HepG2 (cell line): ENCODE results near the gene POLD3. TPM values are rescaled to one million over a fixed set of nuclear protein-coding genes. Genes with fewer than 3 reads are reported as not detected.

Experiments used
- ATAC-seq: fragments of 200-7000 bp; cut with Tn5 transposase; 3 replicates; pipeline ENCODE4 v1.9.1; 2020; ENCODE audit warnings: mild to moderate bottlenecking, moderate library complexity
- BruUV-seq: library from RNA; stranded (reverse); fragments of 400-500 nt; replicated peaks from 2 replicates; lab custom pipeline; 2021; lab: Mats Ljungman, UMichigan
- CTCF ChIA-PET: fragments of 300-600 bp; formaldehyde crosslinking; extraction: SDS; loops from one replicate; lab custom pipeline; 2021; ENCODE audit warnings: low total read pairs, inconsistent platforms, low intra/inter-chr PET ratio; lab: Yijun Ruan, JAX
- POLR2A ChIA-PET: fragments of 350-600 bp; sonication (Branson Sonifier 250); formaldehyde crosslinking; loops from one replicate; lab custom pipeline; 2020; ENCODE audit warnings: antibody characterized with exemption, inconsistent platforms; lab: Yijun Ruan, JAX
- DNase-seq: peaks from one replicate; pipeline ENCODE4 v3.0.0-alpha.2; 2015; ENCODE audit warnings: low spot score
- FAIRE-seq: peaks from 3 replicates; lab custom pipeline; 2011; peaks lifted over from hg19 to GRCh38; lab: Jason Lieb, UNC
- H2AFZ ChIP-seq: one replicate; pipeline ENCODE4 v1.6.1; 2011; ENCODE audit warnings: low read length, inconsistent platforms
- H3K27ac ChIP-seq: fragments of 300-600 bp; 3 replicates; pipeline ENCODE4 v1.8.0; 2011; ENCODE audit warnings: mixed run types, mild to moderate bottlenecking, mixed read lengths, low read length, inconsistent platforms; ENCODE audit not compliant: insufficient read depth; ENCODE audit errors: extremely low read length
- H3K27me3 ChIP-seq, 2 experiments: fragments of 200-600 bp in 1 of 2; 2 replicates in 1 of 2; 3 replicates in 1 of 2; pipeline versions ENCODE4 v1.6.0 to v1.8.0; 2011; ENCODE audit warnings: low read length in 2 of 2, mild to moderate bottlenecking in 2 of 2, moderate library complexity in 2 of 2, inconsistent platforms in 1 of 2; ENCODE audit not compliant: insufficient read depth in 2 of 2, control insufficient read depth in 1 of 2
- H3K36me3 ChIP-seq, 2 experiments: fragments of 200-600 bp in 1 of 2; replicated peaks in 1 of 2; 2 replicates in 1 of 2; 3 replicates in 1 of 2; pipeline versions ENCODE4 v1.5.1 to v1.8.0; 2011; ENCODE audit warnings: low read length in 2 of 2, inconsistent platforms in 1 of 2; ENCODE audit not compliant: insufficient read depth in 2 of 2, control insufficient read depth in 1 of 2
- H3K4me1 ChIP-seq: 2 replicates; pipeline ENCODE4 v1.5.1; 2012; ENCODE audit warnings: low read length, inconsistent platforms; ENCODE audit not compliant: insufficient read depth
- H3K4me2 ChIP-seq: 2 replicates; pipeline ENCODE4 v1.6.0; 2011; ENCODE audit warnings: low read depth, low read length, inconsistent platforms
- H3K4me3 ChIP-seq, 3 experiments: fragments of 200-600 bp in 1 of 3; sonication (generic), shearing (Covaris generic) in 1 of 3; replicated peaks in 1 of 3; 2 replicates each; pipeline ENCODE4 v1.5.1; 2011 to 2016; ENCODE audit warnings: low read length in 3 of 3, inconsistent platforms in 2 of 3, low read depth in 2 of 3, mild to moderate bottlenecking in 2 of 3, control low read depth in 1 of 3, mixed read lengths in 1 of 3; ENCODE audit not compliant: insufficient read depth in 1 of 3
- H3K79me2 ChIP-seq: one replicate; pipeline ENCODE4 v1.6.1; 2011; ENCODE audit warnings: low read length, inconsistent platforms; ENCODE audit not compliant: insufficient read depth
- H3K9ac ChIP-seq: 2 replicates; pipeline ENCODE4 v1.6.0; 2011; ENCODE audit warnings: mild to moderate bottlenecking, low read depth, low read length, inconsistent platforms; ENCODE audit not compliant: insufficient read depth
- H3K9me3 ChIP-seq: 2 replicates; pipeline ENCODE4 v1.5.1; 2012; ENCODE audit warnings: mild to moderate bottlenecking, low read length
- H4K20me1 ChIP-seq: 2 replicates; pipeline ENCODE4 v1.6.0; 2011; ENCODE audit warnings: inconsistent platforms, mild to moderate bottlenecking, low read length, moderate library complexity; ENCODE audit not compliant: insufficient read depth
- ARNT ChIP-seq: fragments of 450-650 bp; IDR thresholded peaks from 2 replicates; pipeline ENCODE4 v1.6.1; 2017
- CHD4 ChIP-seq: fragments of 200-600 bp; sonication (generic); IDR thresholded peaks from 2 replicates; pipeline ENCODE4 v1.7.0; 2017; ENCODE audit warnings: mild to moderate bottlenecking, low read length, borderline replicate concordance
- KLF6 ChIP-seq: IDR thresholded peaks from 2 replicates; pipeline ENCODE4 v1.8.0; 2016; ENCODE audit warnings: missing biosample characterization, missing genetic modification reagents
- NAIF1 ChIP-seq: sonication (generic); formaldehyde crosslinking; IDR thresholded peaks from 2 replicates; pipeline ENCODE4 v1.5.0; 2020; ENCODE audit warnings: mild to moderate bottlenecking, missing genetic modification reagents, borderline replicate concordance
- STAT6 ChIP-seq: sonication (generic); formaldehyde crosslinking; IDR thresholded peaks from 2 replicates; pipeline ENCODE4 v1.4.0; 2020; ENCODE audit warnings: missing genetic modification reagents, mild to moderate bottlenecking, borderline replicate concordance
- ZBED4 ChIP-seq: sonication (generic); formaldehyde crosslinking; IDR thresholded peaks from 2 replicates; pipeline ENCODE4 v1.4.0; 2020; ENCODE audit warnings: missing genetic modification reagents, borderline replicate concordance
- ZFP37 ChIP-seq: sonication (generic); formaldehyde crosslinking; IDR thresholded peaks from 2 replicates; pipeline ENCODE4 v1.4.0; 2020; ENCODE audit warnings: missing genetic modification reagents, borderline replicate concordance
- ZMYM2 ChIP-seq: sonication (generic); formaldehyde crosslinking; IDR thresholded peaks from 2 replicates; pipeline ENCODE4 v1.8.0; 2022; ENCODE audit warnings: mild to moderate bottlenecking, missing genetic modification reagents
- ZNF20 ChIP-seq: sonication (generic); formaldehyde crosslinking; IDR thresholded peaks from 2 replicates; pipeline ENCODE4 v1.4.0; 2020; ENCODE audit warnings: mild to moderate bottlenecking, moderate library complexity, missing genetic modification reagents
- ZNF720 ChIP-seq: sonication (generic); formaldehyde crosslinking; IDR thresholded peaks from 2 replicates; pipeline ENCODE4 v1.4.0; 2020; ENCODE audit warnings: missing genetic modification reagents
- ZSCAN25 ChIP-seq: sonication (generic); formaldehyde crosslinking; IDR thresholded peaks from 2 replicates; pipeline ENCODE4 v1.8.0; 2022; ENCODE audit warnings: mild to moderate bottlenecking, missing genetic modification reagents
- WGBS: methylation state at CpG from one replicate; pipeline ENCODE4 v1.1.6; 2017; ENCODE audit warnings: low lambda C conversion rate; 5-methylcytosine and 5-hydroxymethylcytosine counted together
- in situ Hi-C: cut with HindIII; loops from 2 replicates; pipeline ENCODE4 v1.10.0; 2017; ENCODE audit warnings: low pct_unique_long_range_greater_than_20kb; ENCODE audit not compliant: extremely low pct_ligation_motif_present
- intact Hi-C: fragments of 100-400 bp; cut with micrococcal nuclease; formaldehyde crosslinking; loops from one replicate; pipeline ENCODE4 v1.10.0; 2022; ENCODE audit not compliant: unreplicated experiment
- polyA plus RNA-seq, 8 experiments: library from polyadenylated mRNA; depleted of rRNA in 3 of 8; stranded (reverse) in 7 of 8; unstranded in 1 of 8; fragments of >200 nt; fragmentation: Illumina TruSeq in 4 of 8; extraction: Trizol in 4 of 8; gene quantifications; 2 replicates each; pipeline versions ENCODE4 v1.2.1 to v1.2.3, GENCODE V29; 2011 to 2016; ENCODE audit warnings: low read depth in 4 of 8, missing spikeins in 1 of 8, mixed read lengths in 1 of 8; ENCODE audit not compliant: insufficient read depth in 1 of 8
- total RNA-seq, 5 experiments: library from RNA; depleted of rRNA; stranded (reverse); fragments of >200 nt; fragmentation: Illumina TruSeq; extraction: Trizol; gene quantifications; 2 replicates each; pipeline ENCODE4 v1.2.3, GENCODE V29; 2016; ENCODE audit warnings: low read depth in 1 of 5

The POLD3 gene
- total and polyA plus RNA-seq, 2 of the 13 experiments (the other 11 are each of a cell fraction or from before 2014, with no cell fraction given), result 6.3 to 18.9 TPM

GRCh38 chr11:74648894-74649293, 56.5 kb downstream of the POLD3 start:
- intact Hi-C loops (no loop called here), in situ Hi-C loops (no loop called here)
- no peaks in the 10 kb centered on the region for H3K27me3 ChIP-seq
- ChIA-PET POLR2A (no interaction called here), CTCF (no interaction called here)
- H3K9me3 ChIP-seq, result no peaks in the 10 kb centered on the region
- no peaks in the 10 kb centered on the region for H4K20me1 ChIP-seq
- H3K36me3 ChIP-seq, result no peaks in the 10 kb centered on the region; a peak in 1 of 5 replicates
- TF ChIP-seq ZNF20 (CRISPR knock-in tag) (no peak), ZBED4 (no peak), STAT6 (CRISPR knock-in tag) (no peak), ZFP37 (CRISPR knock-in tag) (no peak), ZNF720 (CRISPR knock-in tag) (no peak), NAIF1 (no peak), ARNT (no peak), ZMYM2 (no peak), CHD4 (no peak), ZSCAN25 (CRISPR knock-in tag) (no peak), KLF6 (no peak)
- H3K4me3 ChIP-seq, result no peak overlapping the region
- DNase-seq (no peak), ATAC-seq (no peak), FAIRE-seq (no peak)
- H3K4me1 ChIP-seq, result no peaks in the 10 kb centered on the region
- no peak overlapping the region for H3K4me2 ChIP-seq
- no TSS peak for BruUV-seq
- no peak overlapping the region for H3K9ac ChIP-seq
- H3K27ac ChIP-seq, result no peak overlapping the region
- H3K79me2 ChIP-seq, result no peaks in the 10 kb centered on the region
- WGBS, result 98% methylated on average over 4 of the region's 4 CpGs
- no peak overlapping the region for H2AFZ ChIP-seq
